Measurements from ENCODE around the gene RREB1.
A peak's percentile ranks its signal among the peaks of the same experiment; 100 is the strongest.
"Not testable (repeated sequence)": the region's sequence is repeated elsewhere in the genome, so short reads cannot be mapped to it uniquely, and the experiment has no call there.

Gene RREB1

GRCh38 chr6:7258231-7258763, 150.5 kb downstream of the RREB1 start:
- DNase-seq (ENCODE audit: low read depth in 3 of 3, low spot score in 1 of 3), result no peak

GRCh38 chr6:7260291-7261031, 152.7 kb downstream of the RREB1 start:
- DNase-seq (ENCODE audit: low read depth in 3 of 3, low spot score in 1 of 3), result no peak

- DNase-seq (ENCODE audit: low read depth in 3 of 3, low spot score in 1 of 3), result peak in 1 of 3 donors; percentile 35
Observed at GRCh38 chr6:7261032-7261841, 153.5 kb downstream of the RREB1 start.

GRCh38 chr6:7261852-7262461, 154.2 kb downstream of the RREB1 start:
- DNase-seq (ENCODE audit: low read depth in 3 of 3, low spot score in 1 of 3), result no peak

- no peak for DNase-seq (ENCODE audit: low read depth in 3 of 3, low spot score in 1 of 3)
Observed at GRCh38 chr6:7262746-7263518, 155.2 kb downstream of the RREB1 start.

GRCh38 chr6:7263519-7263805, 155.7 kb downstream of the RREB1 start:
- DNase-seq (ENCODE audit: low read depth in 3 of 3, low spot score in 1 of 3), result not testable (repeated sequence)

- DNase-seq (ENCODE audit: low read depth in 3 of 3, low spot score in 1 of 3), result no peak
Observed at GRCh38 chr6:7264041-7264440, 156.3 kb downstream of the RREB1 start.

GRCh38 chr6:7264686-7265384, 157.1 kb downstream of the RREB1 start:
- DNase-seq (ENCODE audit: low read depth in 3 of 3, low spot score in 1 of 3), result no peak

GRCh38 chr6:7265385-7265726, 157.6 kb downstream of the RREB1 start:
- DNase-seq (ENCODE audit: low read depth in 3 of 3, low spot score in 1 of 3), result not testable (repeated sequence)

- no peak for DNase-seq (ENCODE audit: low read depth in 3 of 3, low spot score in 1 of 3)
Observed at GRCh38 chr6:7267071-7267465, 159.3 kb downstream of the RREB1 start.

GRCh38 chr6:7267466-7268091, 159.8 kb downstream of the RREB1 start:
- DNase-seq (ENCODE audit: low read depth in 3 of 3, low spot score in 1 of 3), result no peak

GRCh38 chr6:7268362-7268761, 160.6 kb downstream of the RREB1 start:
- no peak for DNase-seq (ENCODE audit: low read depth in 3 of 3, low spot score in 1 of 3)

- DNase-seq (ENCODE audit: low read depth in 3 of 3, low spot score in 1 of 3), result no peak
Observed at GRCh38 chr6:7268816-7269555, 161.2 kb downstream of the RREB1 start.

- DNase-seq (ENCODE audit: low read depth in 3 of 3, low spot score in 1 of 3), result no peak
Observed at GRCh38 chr6:7269816-7270215, 162.1 kb downstream of the RREB1 start.

- no peak for DNase-seq (ENCODE audit: low read depth in 3 of 3, low spot score in 1 of 3)
Observed at GRCh38 chr6:7270320-7271204, 162.8 kb downstream of the RREB1 start.

GRCh38 chr6:7271205-7271534, 163.4 kb downstream of the RREB1 start:
- DNase-seq (ENCODE audit: low read depth in 3 of 3, low spot score in 1 of 3), result no peak

GRCh38 chr6:7273709-7274108, 165.9 kb downstream of the RREB1 start:
- DNase-seq (ENCODE audit: low read depth in 3 of 3, low spot score in 1 of 3), result no peak

GRCh38 chr6:7274525-7274924, 166.8 kb downstream of the RREB1 start:
- DNase-seq (ENCODE audit: low read depth in 3 of 3, low spot score in 1 of 3), result not testable (repeated sequence)

GRCh38 chr6:7276199-7276524, 168.4 kb downstream of the RREB1 start:
- no peak for DNase-seq (ENCODE audit: low read depth in 3 of 3, low spot score in 1 of 3)
